Measurements from ENCODE around the gene CFAP58.

Gene CFAP58

GRCh38 chr10:104353325-104354048 lies at the start of gene CFAP58:
Gene CFAP58, plus strand, starts transcription at chr10:104353833. Its CDS starts 65 bp downstream, at chr10:104353898.
- DNase-seq, result peak; percentile 96

- DNase-seq, result no peak
These were observed 49.3 kb upstream of the CFAP58 start for GRCh38 chr10:104304356-104304745.

GRCh38 chr10:104304927-104305326 lies 48.7 kb upstream of the CFAP58 start:
- DNase-seq, result no peak

- no peak for DNase-seq
These were observed 46.7 kb upstream of the CFAP58 start for GRCh38 chr10:104306897-104307296.

GRCh38 chr10:104307576-104308438 lies 45.8 kb upstream of the CFAP58 start:
- DNase-seq, result no peak

GRCh38 chr10:104308439-104308903 lies 45.2 kb upstream of the CFAP58 start:
- no peak for DNase-seq

GRCh38 chr10:104309980-104310978 lies 43.4 kb upstream of the CFAP58 start:
- no peak for DNase-seq

GRCh38 chr10:104311184-104311720 lies 42.4 kb upstream of the CFAP58 start:
- no peak for DNase-seq

- no peak for DNase-seq
These were observed 38.8 kb upstream of the CFAP58 start for GRCh38 chr10:104314591-104315485.

- DNase-seq, result no peak
These were observed 38.1 kb upstream of the CFAP58 start for GRCh38 chr10:104315486-104315921.

- DNase-seq, result no peak
These were observed 37.1 kb upstream of the CFAP58 start for GRCh38 chr10:104316321-104317099.

- DNase-seq, result no peak
These were observed 36.3 kb upstream of the CFAP58 start for GRCh38 chr10:104317269-104317710.

- DNase-seq, result no peak
These were observed 35.8 kb upstream of the CFAP58 start for GRCh38 chr10:104317726-104318299.

- no peak for DNase-seq
These were observed 35.3 kb upstream of the CFAP58 start for GRCh38 chr10:104318326-104318725.

GRCh38 chr10:104318810-104319741 lies 34.6 kb upstream of the CFAP58 start:
- no peak for DNase-seq

GRCh38 chr10:104321226-104321625 lies 32.4 kb upstream of the CFAP58 start:
- DNase-seq, result no peak

GRCh38 chr10:104321725-104322415 lies 31.8 kb upstream of the CFAP58 start:
- no peak for DNase-seq

- no peak for DNase-seq
These were observed 31.2 kb upstream of the CFAP58 start for GRCh38 chr10:104322416-104322782.

Measured in activated T-cell treated with anti-CD3 and anti-CD28 coated beads, Interleukin-2, amount 50 U/mL, for 1 hour (primary cell).